HCT116 (cell line): Measurements from ENCODE around the gene SIK1. TPM values are rescaled to one million over a fixed set of nuclear protein-coding genes. Genes with fewer than 3 reads are reported as not detected.

Experiments used
- ATAC-seq: fragments of 200-7000 bp; cut with Tn5 transposase; 2 replicates; pipeline ENCODE4 v1.9.1; 2020; ENCODE audit warnings: mild to moderate bottlenecking, moderate library complexity
- BruUV-seq: library from RNA; stranded (reverse); fragments of 400-500 nt; replicated peaks from 2 replicates; lab custom pipeline; 2021; lab: Mats Ljungman, UMichigan
- CTCF ChIA-PET: fragments of 300-600 bp; sonication (Branson Sonifier 250); formaldehyde crosslinking; loops from one replicate; lab custom pipeline; 2021; ENCODE audit warnings: antibody characterized with exemption; lab: Charles Lee
- POLR2A ChIA-PET: fragments of 300-600, 350-600 bp; sonication (Branson Sonifier 250); formaldehyde crosslinking; loops from one replicate; lab custom pipeline; 2021; ENCODE audit warnings: antibody characterized with exemption; lab: Charles Lee
- RAD21 ChIA-PET, 2 experiments: fragments of 300-600 bp; sonication (Branson Sonifier 250); formaldehyde crosslinking; loops; one replicate each; lab custom pipeline; 2023; ENCODE audit warnings: low total read pairs in 2 of 2; ENCODE audit not compliant: uncharacterized antibody in 2 of 2, unreplicated experiment in 2 of 2, low non-redundant PET in 1 of 2; lab: Charles Lee
- DNase-seq: peaks from one replicate; pipeline ENCODE4 v3.0.0-alpha.2; 2010; ENCODE audit warnings: low read depth, low spot score
- H2AFZ ChIP-seq: fragments of 200-600 bp; shearing (Covaris generic), sonication (generic); 2 replicates; pipeline ENCODE4 v1.6.1; 2017; ENCODE audit warnings: low read depth, mixed run types, mixed read lengths, antibody characterized with exemption, low read length; ENCODE audit not compliant: poor library complexity, severe bottlenecking
- H3K27ac ChIP-seq: 2 replicates; pipeline ENCODE4 v1.5.1; 2012; ENCODE audit warnings: low read depth, low read length
- H3K27me3 ChIP-seq: fragments of 200-600 bp; sonication (generic); 2 replicates; pipeline ENCODE4 v1.6.1; 2016; ENCODE audit warnings: mixed run types, low read length, mixed read lengths; ENCODE audit not compliant: insufficient read depth
- H3K36me3 ChIP-seq, 2 experiments: fragments of 200-500 bp in 1 of 2; fragments of 200-600 bp in 1 of 2; sonication (Bioruptor generic) in 1 of 2; sonication (generic) in 1 of 2; 2 replicates each; pipeline versions ENCODE4 v1.5.1 to v1.6.1; 2014 to 2016; ENCODE audit warnings: low read length in 2 of 2, inconsistent platforms in 1 of 2, mixed read lengths in 1 of 2, mixed run types in 1 of 2; ENCODE audit not compliant: insufficient read depth in 2 of 2, control insufficient read depth in 1 of 2
- H3K4me1 ChIP-seq, 2 experiments: fragments of 200-600 bp in 1 of 2; sonication (generic) in 1 of 2; 2 replicates each; pipeline versions ENCODE4 v1.5.1 to v1.6.1; 2012 to 2017; ENCODE audit warnings: low read length in 2 of 2, inconsistent platforms in 1 of 2, mild to moderate bottlenecking in 1 of 2, mixed read lengths in 1 of 2, mixed run types in 1 of 2, moderate library complexity in 1 of 2; ENCODE audit not compliant: insufficient read depth in 2 of 2, control insufficient read depth in 1 of 2
- H3K4me2 ChIP-seq: fragments of 200-600 bp; sonication (generic); 2 replicates; pipeline ENCODE4 v1.6.1; 2017; ENCODE audit warnings: mixed run types, low read length, mixed read lengths
- H3K4me3 ChIP-seq, 2 experiments: fragments of 200-600 bp in 1 of 2; sonication (generic) in 1 of 2; replicated peaks in 1 of 2; 2 replicates each; pipeline ENCODE4 v1.5.1; 2011 to 2016; ENCODE audit warnings: low read length in 2 of 2, control low read depth in 1 of 2, low read depth in 1 of 2, mild to moderate bottlenecking in 1 of 2, mixed read lengths in 1 of 2, mixed run types in 1 of 2
- H3K79me2 ChIP-seq: fragments of 200-600 bp; sonication (generic); 2 replicates; pipeline ENCODE4 v1.6.1; 2017; ENCODE audit warnings: mild to moderate bottlenecking, mixed run types, low read length, moderate library complexity, mixed read lengths; ENCODE audit not compliant: insufficient read depth
- H3K9ac ChIP-seq: fragments of 200-600 bp; sonication (generic); 2 replicates; pipeline ENCODE4 v1.6.1; 2016; ENCODE audit warnings: low read length, mixed read lengths
- H3K9me2 ChIP-seq: fragments of 200-600 bp; sonication (generic), shearing (Covaris generic); 2 replicates; pipeline ENCODE4 v1.6.1; 2017; ENCODE audit warnings: mixed run types, mild to moderate bottlenecking, moderate library complexity; ENCODE audit not compliant: insufficient read depth
- H3K9me3 ChIP-seq, 2 experiments: fragments of 200-500 bp in 1 of 2; fragments of 200-600 bp in 1 of 2; sonication (Bioruptor generic) in 1 of 2; sonication (generic) in 1 of 2; 2 replicates each; pipeline ENCODE4 v1.6.1; 2014 to 2017; ENCODE audit warnings: low read length in 2 of 2, mixed read lengths in 2 of 2, inconsistent platforms in 1 of 2, low read depth in 1 of 2, mild to moderate bottlenecking in 1 of 2, mixed run types in 1 of 2, moderate library complexity in 1 of 2; ENCODE audit not compliant: control insufficient read depth in 1 of 2, insufficient read depth in 1 of 2
- H4K20me1 ChIP-seq: fragments of 200-600 bp; sonication (generic), shearing (Covaris generic); 2 replicates; pipeline ENCODE4 v1.6.1; 2017; ENCODE audit warnings: mixed run types, mild to moderate bottlenecking, moderate library complexity; ENCODE audit not compliant: insufficient read depth
- ATF3 ChIP-seq: IDR thresholded peaks from 2 replicates; pipeline ENCODE4 v1.6.1; 2012
- CBX3 ChIP-seq: IDR thresholded peaks from 2 replicates; pipeline ENCODE4 v1.6.1; 2012; ENCODE audit warnings: low read depth
- FOSL1 ChIP-seq: IDR thresholded peaks from 2 replicates; pipeline ENCODE4 v1.6.1; 2012; ENCODE audit warnings: low read depth
- MAX ChIP-seq: IDR thresholded peaks from 2 replicates; pipeline ENCODE4 v1.6.1; 2012
- POLR2A ChIP-seq: IDR thresholded peaks from 2 replicates; pipeline ENCODE4 v1.7.0; 2011; ENCODE audit warnings: borderline replicate concordance; ENCODE audit not compliant: insufficient read depth, insufficient read length; ENCODE audit errors: extremely low read depth
- POLR2AphosphoS5 ChIP-seq: IDR thresholded peaks from 2 replicates; pipeline ENCODE4 v1.6.1; 2011; ENCODE audit warnings: mild to moderate bottlenecking, low read depth, low read length, moderate library complexity
- SIN3A ChIP-seq: IDR thresholded peaks from 2 replicates; pipeline ENCODE4 v1.6.1; 2012; ENCODE audit warnings: low read depth
- SP1 ChIP-seq: IDR thresholded peaks from 2 replicates; pipeline ENCODE4 v1.6.1; 2012; ENCODE audit warnings: low read depth
- TCF7L2 ChIP-seq: IDR thresholded peaks from 2 replicates; pipeline ENCODE4 v1.7.0; 2011; ENCODE audit warnings: borderline replicate concordance, inconsistent platforms; ENCODE audit not compliant: insufficient read depth, insufficient read length; ENCODE audit errors: extremely low read depth
- ZBTB33 ChIP-seq: IDR thresholded peaks from 2 replicates; pipeline ENCODE4 v1.6.1; 2011; ENCODE audit warnings: mild to moderate bottlenecking, low read length, moderate library complexity; ENCODE audit not compliant: insufficient replicate concordance; ENCODE audit errors: extremely low read depth
- ZFX ChIP-seq: fragments of 450-650 bp; IDR thresholded peaks from 2 replicates; pipeline ENCODE4 v1.6.1; 2017
- ZNF274 ChIP-seq: fragments of 200-500 bp; sonication (Bioruptor generic); IDR thresholded peaks from 2 replicates; pipeline ENCODE4 v1.6.1; 2014; ENCODE audit warnings: mild to moderate bottlenecking, low read depth, low read length, inconsistent platforms
- intact Hi-C: fragments of 100-400 bp; cut with micrococcal nuclease; formaldehyde crosslinking; loops from 2 replicates; pipeline ENCODE4 v1.10.0; 2022
- total RNA-seq: library from RNA; stranded (reverse); gene quantifications from one replicate; pipeline ENCODE4 v1.2.1, GENCODE V29; 2021; ENCODE audit not compliant: unreplicated experiment

Gene SIK1
- total RNA-seq, 1 experiment from 2014 or later = 14.7 TPM

- no peak overlapping the region for H2AFZ ChIP-seq
- no peak overlapping the region for H3K4me3 ChIP-seq
- H4K20me1 ChIP-seq = no peaks in the 10 kb centered on the region
- H3K27ac ChIP-seq = no peak overlapping the region
- RAD21 ChIA-PET = no interaction called here
- TF ChIP-seq POLR2A (no peak), ATF3 (no peak), ZBTB33 (no peak), ZNF274 (no peak)
- H3K9me3 ChIP-seq = no peaks in the 10 kb centered on the region
- no TSS peak for BruUV-seq
- H3K9me2 ChIP-seq = no peaks in the 10 kb centered on the region
- no peaks in the 10 kb centered on the region for H3K36me3 ChIP-seq
- H3K79me2 ChIP-seq = no peaks in the 10 kb centered on the region
- no peaks in the 10 kb centered on the region for H3K27me3 ChIP-seq
- no peaks in the 10 kb centered on the region for H3K4me1 ChIP-seq
- POLR2A ChIA-PET = no interaction called here
- DNase-seq (no peak), ATAC-seq (no peak)
- no peak overlapping the region for H3K9ac ChIP-seq
- intact Hi-C loops = no loop called here
- CTCF ChIA-PET = no interaction called here
- no peak overlapping the region for H3K4me2 ChIP-seq
Measured at GRCh38 chr21:43371786-43372185, 55.1 kb downstream of the SIK1 start.

- CTCF ChIA-PET = no interaction called here
- no peak for ATAC-seq
- RAD21 ChIA-PET = no interaction called here
- Histone ChIP-seq H3K4me3 (no peak overlapping the region), H3K36me3 (no peaks in the 10 kb centered on the region), H4K20me1 (no peaks in the 10 kb centered on the region), H2AFZ (no peak overlapping the region), H3K4me2 (no peak overlapping the region), H3K9me2 (no peaks in the 10 kb centered on the region), H3K4me1 (no peaks in the 10 kb centered on the region), H3K9me3 (no peaks in the 10 kb centered on the region), H3K27ac (no peak overlapping the region), H3K79me2 (no peaks in the 10 kb centered on the region), H3K27me3 (no peaks in the 10 kb centered on the region), H3K9ac (no peak overlapping the region)
- POLR2A ChIA-PET = no interaction called here
- intact Hi-C loops = no loop called here
- no TSS peak for BruUV-seq
- DNase-seq = no peak
- TF ChIP-seq ZBTB33 (no peak), MAX (no peak), CBX3 (no peak), POLR2AphosphoS5 (no peak), FOSL1 (no peak), ZFX (no peak), SIN3A (no peak), SP1 (no peak), TCF7L2 (no peak), ATF3 (no peak)
Measured at GRCh38 chr21:43370888-43371570, 55.9 kb downstream of the SIK1 start.
